ENCODE measurements around the gene APOC4. TPM values are rescaled to one million over a fixed set of nuclear protein-coding genes. Genes with fewer than 3 reads are reported as not detected.

The APOC4 gene
- not detected for polyA plus RNA-seq
- long read RNA-seq, donor 1 = 0 reads
- long read RNA-seq, donor 2 = 0 reads
- long read RNA-seq, donor 3 = 0 reads
- long read RNA-seq, donor 4 = 0 reads
- long read RNA-seq, donor 5 = 0 reads
- long read RNA-seq, donor 6 = 0 reads
- long read RNA-seq, donor 7 = 0 reads
- long read RNA-seq, donor 8 = 0 reads
- long read RNA-seq, donor 9 = 0 reads
- long read RNA-seq, donor 10 = 0 reads
- long read RNA-seq, donor 11 = 0 reads

- Histone ChIP-seq H3K9me3 (ENCODE audit: control insufficient read depth, low read depth, low read length) (no peaks in the 10 kb centered on the region), H3K4me3 (ENCODE audit: low read length) (no peak within 1 kb of the TSS), H3K36me3 (ENCODE audit: control insufficient read depth, insufficient read depth, low read length) (no peaks in the 10 kb centered on the region), H3K27me3 (ENCODE audit: control insufficient read depth, insufficient read depth, low read length) (no peaks in the 10 kb centered on the region), H3K27ac (ENCODE audit: low read length) (no peak within 1 kb of the TSS), H3K4me1 (ENCODE audit: control insufficient read depth, insufficient read depth, low read length) (peaks cover 11% of the 10 kb centered on the region)
- no CpG with 5 or more reads among the region's 14 CpGs for WGBS (ENCODE audit: insufficient coverage, low lambda C conversion rate)
- no peak for DNase-seq
Observed at GRCh38 chr19:44942067-44942571, at the start of gene APOC4. Gene APOC4 (plus strand): TSS chr19:44942237. CDS start chr19:44942278, 41 bp downstream.

DNA sequence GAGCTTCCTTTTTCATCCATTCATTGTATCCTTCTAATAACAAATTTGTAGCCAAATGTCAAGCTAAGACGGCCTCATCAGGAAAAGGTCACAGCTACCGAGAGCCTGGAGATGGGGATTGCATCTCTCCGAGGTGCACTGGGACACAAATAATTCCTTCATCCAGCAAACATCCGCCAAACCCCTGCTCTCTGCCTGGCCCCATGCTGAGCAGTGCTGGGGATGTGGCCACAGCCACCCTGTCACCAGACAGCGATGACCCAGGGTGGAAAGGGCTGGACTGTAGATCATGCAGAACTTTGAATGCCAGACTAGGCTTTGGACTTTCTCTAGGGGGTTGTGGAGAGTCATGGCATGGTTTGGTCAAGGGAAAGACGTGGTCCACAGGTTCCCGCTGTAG lies 49.1 kb upstream of the APOC4 start:
- DNase-seq = no peak
- Histone ChIP-seq H3K4me3 (ENCODE audit: low read length) (no peak overlapping the region), H3K4me1 (ENCODE audit: control insufficient read depth, insufficient read depth, low read length) (peaks cover 14% of the 10 kb centered on the region), H3K36me3 (ENCODE audit: control insufficient read depth, insufficient read depth, low read length) (peaks cover 51% of the 10 kb centered on the region), H3K9me3 (ENCODE audit: control insufficient read depth, low read depth, low read length) (no peaks in the 10 kb centered on the region), H3K27ac (ENCODE audit: low read length) (no peak overlapping the region), H3K27me3 (ENCODE audit: control insufficient read depth, insufficient read depth, low read length) (no peaks in the 10 kb centered on the region)
- no CpG with 5 or more reads among the region's 7 CpGs for WGBS (ENCODE audit: insufficient coverage, low lambda C conversion rate)

- no peaks in the 10 kb centered on the region for H3K27me3 ChIP-seq (ENCODE audit: control insufficient read depth, insufficient read depth, low read length)
- WGBS (ENCODE audit: insufficient coverage, low lambda C conversion rate) = 100% methylated on average over 2 of the region's 18 CpGs
- H3K36me3 ChIP-seq (ENCODE audit: control insufficient read depth, insufficient read depth, low read length) = peaks cover 49% of the 10 kb centered on the region
- no peak overlapping the region for H3K4me3 ChIP-seq (ENCODE audit: low read length)
- H3K4me1 ChIP-seq (ENCODE audit: control insufficient read depth, insufficient read depth, low read length) = peaks cover 14% of the 10 kb centered on the region
- no peaks in the 10 kb centered on the region for H3K9me3 ChIP-seq (ENCODE audit: control insufficient read depth, low read depth, low read length)
- no peak for DNase-seq
- H3K27ac ChIP-seq (ENCODE audit: low read length) = no peak overlapping the region
Observed at GRCh38 chr19:44893332-44894051, 48.5 kb upstream of the APOC4 start.

- Histone ChIP-seq H3K4me1 (ENCODE audit: control insufficient read depth, insufficient read depth, low read length) (peaks cover 14% of the 10 kb centered on the region), H3K9me3 (ENCODE audit: control insufficient read depth, low read depth, low read length) (no peaks in the 10 kb centered on the region), H3K4me3 (ENCODE audit: low read length) (no peak overlapping the region), H3K27me3 (ENCODE audit: control insufficient read depth, insufficient read depth, low read length) (no peaks in the 10 kb centered on the region), H3K27ac (ENCODE audit: low read length) (no peak overlapping the region), H3K36me3 (ENCODE audit: control insufficient read depth, insufficient read depth, low read length) (peaks cover 49% of the 10 kb centered on the region)
- no peak for DNase-seq
- no CpG with 5 or more reads among the region's 6 CpGs for WGBS (ENCODE audit: insufficient coverage, low lambda C conversion rate)
Observed at GRCh38 chr19:44894052-44894400, 48.0 kb upstream of the APOC4 start.

GRCh38 chr19:44894946-44895345 lies 47.1 kb upstream of the APOC4 start:
- Histone ChIP-seq H3K4me1 (ENCODE audit: control insufficient read depth, insufficient read depth, low read length) (peaks cover 10% of the 10 kb centered on the region), H3K27me3 (ENCODE audit: control insufficient read depth, insufficient read depth, low read length) (no peaks in the 10 kb centered on the region), H3K36me3 (ENCODE audit: control insufficient read depth, insufficient read depth, low read length) (peaks cover 57% of the 10 kb centered on the region), H3K4me3 (ENCODE audit: low read length) (no peak overlapping the region), H3K9me3 (ENCODE audit: control insufficient read depth, low read depth, low read length) (no peaks in the 10 kb centered on the region), H3K27ac (ENCODE audit: low read length) (no peak overlapping the region)
- WGBS (ENCODE audit: insufficient coverage, low lambda C conversion rate) = no CpG with 5 or more reads among the region's 9 CpGs
- DNase-seq = no peak

DNA sequence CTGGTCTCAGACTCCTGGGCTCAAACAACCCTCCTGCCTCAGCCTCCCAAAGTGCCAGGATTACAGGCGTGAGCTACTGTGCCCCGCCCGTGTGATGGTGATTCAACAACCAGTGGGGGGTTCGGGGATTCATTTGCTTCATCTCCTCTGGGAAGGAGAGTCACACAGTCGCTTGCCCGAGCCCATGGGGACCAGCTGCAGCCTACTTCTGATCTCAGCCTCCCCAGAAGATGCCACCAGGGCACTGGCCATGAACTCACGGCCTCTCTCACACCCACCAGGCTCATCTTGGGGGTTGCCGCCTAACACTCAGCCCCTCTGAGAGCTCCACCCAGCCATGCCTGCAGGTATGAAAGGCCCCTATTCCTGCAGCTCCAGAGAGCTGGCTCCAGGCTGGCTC lies 44.2 kb upstream of the APOC4 start:
- Histone ChIP-seq H3K4me1 (ENCODE audit: control insufficient read depth, insufficient read depth, low read length) (no peaks in the 10 kb centered on the region), H3K9me3 (ENCODE audit: control insufficient read depth, low read depth, low read length) (no peaks in the 10 kb centered on the region), H3K36me3 (ENCODE audit: control insufficient read depth, insufficient read depth, low read length) (peaks cover 80% of the 10 kb centered on the region), H3K27ac (ENCODE audit: low read length) (no peak overlapping the region), H3K4me3 (ENCODE audit: low read length) (no peak overlapping the region), H3K27me3 (ENCODE audit: control insufficient read depth, insufficient read depth, low read length) (no peaks in the 10 kb centered on the region)
- DNase-seq = no peak
- WGBS (ENCODE audit: insufficient coverage, low lambda C conversion rate) = no CpG with 5 or more reads among the region's 8 CpGs

DNA sequence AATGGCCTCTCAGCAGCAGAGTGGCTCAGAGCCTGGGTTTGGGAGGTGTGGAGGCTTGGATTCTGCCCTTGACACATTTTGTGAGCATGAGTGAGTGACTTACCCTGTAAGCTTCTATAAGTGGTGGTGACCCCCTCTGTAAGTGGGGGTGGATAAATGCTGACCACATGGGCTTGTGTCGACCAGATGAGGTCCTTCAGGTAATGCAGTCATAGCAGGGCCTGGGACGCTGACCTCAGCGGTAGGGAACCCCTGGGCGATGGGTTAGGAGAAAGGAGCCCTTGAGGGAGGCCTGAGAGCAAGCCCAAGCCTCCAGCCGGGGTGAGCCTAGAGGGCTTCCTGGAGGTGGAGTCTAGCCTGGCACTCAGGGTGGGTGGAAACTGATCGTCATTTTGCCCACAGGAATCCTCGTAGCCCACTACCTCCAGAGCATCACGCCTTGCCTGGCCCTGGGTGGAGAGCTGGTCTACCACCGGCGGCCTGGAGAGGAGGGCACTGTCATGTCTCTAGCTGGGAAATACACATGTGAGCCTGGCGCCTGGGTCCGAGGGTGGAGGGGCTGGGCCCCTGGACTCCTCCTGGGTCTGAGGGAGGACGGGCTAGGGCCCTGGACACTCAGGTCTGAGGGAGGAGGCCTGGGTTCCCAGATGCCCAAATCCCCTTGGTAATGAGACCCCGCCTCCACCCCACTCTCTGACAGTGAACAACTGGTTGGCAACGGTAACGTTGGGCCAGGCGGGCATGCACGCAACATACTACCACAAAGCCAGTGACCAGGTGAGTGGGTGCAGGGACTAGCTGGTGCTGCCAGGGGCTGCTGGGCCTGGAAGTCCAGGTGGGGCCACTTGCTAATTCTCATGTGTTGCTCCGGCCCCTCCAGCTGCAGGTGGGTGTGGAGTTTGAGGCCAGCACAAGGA lies 41.5 kb upstream of the APOC4 start:
- H3K4me3 ChIP-seq (ENCODE audit: low read length) = no peak overlapping the region
- peaks cover 10% of the 10 kb centered on the region for H3K4me1 ChIP-seq (ENCODE audit: control insufficient read depth, insufficient read depth, low read length)
- peaks cover 3% of the 10 kb centered on the region for H3K27me3 ChIP-seq (ENCODE audit: control insufficient read depth, insufficient read depth, low read length)
- no peak overlapping the region for H3K27ac ChIP-seq (ENCODE audit: low read length)
- WGBS (ENCODE audit: insufficient coverage, low lambda C conversion rate) = no CpG with 5 or more reads among the region's 19 CpGs
- DNase-seq = no peak
- H3K9me3 ChIP-seq (ENCODE audit: control insufficient read depth, low read depth, low read length) = no peaks in the 10 kb centered on the region
- H3K36me3 ChIP-seq (ENCODE audit: control insufficient read depth, insufficient read depth, low read length) = peaks cover 61% of the 10 kb centered on the region

GRCh38 chr19:44903216-44903601 lies 38.8 kb upstream of the APOC4 start:
- Histone ChIP-seq H3K27me3 (ENCODE audit: control insufficient read depth, insufficient read depth, low read length) (peaks cover 5% of the 10 kb centered on the region), H3K27ac (ENCODE audit: low read length) (no peak overlapping the region), H3K4me1 (ENCODE audit: control insufficient read depth, insufficient read depth, low read length) (peaks cover 21% of the 10 kb centered on the region), H3K36me3 (ENCODE audit: control insufficient read depth, insufficient read depth, low read length) (peaks cover 36% of the 10 kb centered on the region), H3K9me3 (ENCODE audit: control insufficient read depth, low read depth, low read length) (no peaks in the 10 kb centered on the region), H3K4me3 (ENCODE audit: low read length) (no peak overlapping the region)
- WGBS (ENCODE audit: insufficient coverage, low lambda C conversion rate) = no CpG with 5 or more reads among the region's 15 CpGs
- no peak for DNase-seq

DNA sequence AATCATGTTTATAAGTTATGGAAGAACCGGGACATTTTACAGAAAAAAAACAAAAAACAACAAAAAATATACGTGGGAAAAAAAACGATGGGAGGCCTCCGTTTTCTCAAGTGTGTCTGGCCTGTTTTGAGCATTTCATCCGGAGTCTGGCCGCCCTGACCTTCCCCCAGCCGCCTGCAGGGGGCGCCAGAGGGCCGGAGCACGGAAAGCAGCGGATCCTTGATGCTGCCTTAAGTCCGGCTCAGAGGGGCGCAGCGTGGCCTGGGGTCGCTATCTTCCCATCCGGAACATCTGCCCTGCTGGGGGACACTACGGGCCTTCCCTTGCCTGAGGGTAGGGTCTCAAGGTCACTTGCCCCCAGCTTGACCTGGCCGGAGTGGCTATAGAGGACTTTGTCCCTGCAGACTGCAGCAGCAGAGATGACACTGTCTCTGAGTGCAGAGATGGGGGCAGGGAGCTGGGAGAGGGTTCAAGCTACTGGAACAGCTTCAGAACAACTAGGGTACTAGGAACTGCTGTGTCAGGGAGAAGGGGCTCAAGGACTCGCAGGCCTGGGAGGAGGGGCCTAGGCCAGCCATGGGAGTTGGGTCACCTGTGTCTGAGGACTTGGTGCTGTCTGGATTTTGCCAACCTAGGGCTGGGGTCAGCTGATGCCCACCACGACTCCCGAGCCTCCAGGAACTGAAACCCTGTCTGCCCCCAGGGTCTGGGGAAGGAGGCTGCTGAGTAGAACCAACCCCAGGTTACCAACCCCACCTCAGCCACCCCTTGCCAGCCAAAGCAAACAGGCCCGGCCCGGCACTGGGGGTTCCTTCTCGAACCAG lies 38.2 kb upstream of the APOC4 start:
- no peak overlapping the region for H3K4me3 ChIP-seq (ENCODE audit: low read length)
- peak; percentile 52 to 64 for DNase-seq
- 0% methylated on average over 4 of the region's 24 CpGs for WGBS (ENCODE audit: insufficient coverage, low lambda C conversion rate)

More for the DNA sequence above, 38.2 kb upstream of the APOC4 start:
- Histone ChIP-seq H3K36me3 (ENCODE audit: control insufficient read depth, insufficient read depth, low read length) (peaks cover 36% of the 10 kb centered on the region), H3K27me3 (ENCODE audit: control insufficient read depth, insufficient read depth, low read length) (peaks cover 5% of the 10 kb centered on the region), H3K9me3 (ENCODE audit: control insufficient read depth, low read depth, low read length) (peaks cover 3% of the 10 kb centered on the region), H3K27ac (ENCODE audit: low read length) (no peak overlapping the region), H3K4me1 (ENCODE audit: control insufficient read depth, insufficient read depth, low read length) (peaks cover 21% of the 10 kb centered on the region)
